ENCODE measurements around the gene ABCB8.

- TF ChIP-seq CTCF (conservative IDR thresholded peaks at IDR 0.05) (no peak), ZFX (IDR thresholded peaks at IDR 0.05) (no peak)
These were observed 41.7 kb upstream of the ABCB8 start for GRCh38 chr7:150986556-150986955.

Measured in C4-2B (cell line).